LNCAP (cell line): Measurements from ENCODE around the gene CIZ1.

Experiments used
- TF ChIP-seq, protein P1 (sequence below): fragments of 450-650 bp; IDR thresholded peaks from 2 replicates; pipeline ENCODE4 v1.5.1; 2017; ENCODE audit warnings: mild to moderate bottlenecking

CIZ1 gene

GRCh38 chr9:128208386-128208785 lies 17.0 kb upstream of the CIZ1 start:
- TF ChIP-seq, protein P1, sequence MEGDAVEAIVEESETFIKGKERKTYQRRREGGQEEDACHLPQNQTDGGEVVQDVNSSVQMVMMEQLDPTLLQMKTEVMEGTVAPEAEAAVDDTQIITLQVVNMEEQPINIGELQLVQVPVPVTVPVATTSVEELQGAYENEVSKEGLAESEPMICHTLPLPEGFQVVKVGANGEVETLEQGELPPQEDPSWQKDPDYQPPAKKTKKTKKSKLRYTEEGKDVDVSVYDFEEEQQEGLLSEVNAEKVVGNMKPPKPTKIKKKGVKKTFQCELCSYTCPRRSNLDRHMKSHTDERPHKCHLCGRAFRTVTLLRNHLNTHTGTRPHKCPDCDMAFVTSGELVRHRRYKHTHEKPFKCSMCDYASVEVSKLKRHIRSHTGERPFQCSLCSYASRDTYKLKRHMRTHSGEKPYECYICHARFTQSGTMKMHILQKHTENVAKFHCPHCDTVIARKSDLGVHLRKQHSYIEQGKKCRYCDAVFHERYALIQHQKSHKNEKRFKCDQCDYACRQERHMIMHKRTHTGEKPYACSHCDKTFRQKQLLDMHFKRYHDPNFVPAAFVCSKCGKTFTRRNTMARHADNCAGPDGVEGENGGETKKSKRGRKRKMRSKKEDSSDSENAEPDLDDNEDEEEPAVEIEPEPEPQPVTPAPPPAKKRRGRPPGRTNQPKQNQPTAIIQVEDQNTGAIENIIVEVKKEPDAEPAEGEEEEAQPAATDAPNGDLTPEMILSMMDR = no peak

- TF ChIP-seq, protein P1 = no peak
Measured at GRCh38 chr9:128206916-128207910, 15.8 kb upstream of the CIZ1 start.

- TF ChIP-seq, protein P1 = no peak
Measured at GRCh38 chr9:128206484-128206883, 15.1 kb upstream of the CIZ1 start.

GRCh38 chr9:128205296-128205944 lies 14.0 kb upstream of the CIZ1 start:
- TF ChIP-seq, protein P1 = no peak

- TF ChIP-seq, protein P1 = no peak
Measured at GRCh38 chr9:128204858-128205257, 13.5 kb upstream of the CIZ1 start.

DNA sequence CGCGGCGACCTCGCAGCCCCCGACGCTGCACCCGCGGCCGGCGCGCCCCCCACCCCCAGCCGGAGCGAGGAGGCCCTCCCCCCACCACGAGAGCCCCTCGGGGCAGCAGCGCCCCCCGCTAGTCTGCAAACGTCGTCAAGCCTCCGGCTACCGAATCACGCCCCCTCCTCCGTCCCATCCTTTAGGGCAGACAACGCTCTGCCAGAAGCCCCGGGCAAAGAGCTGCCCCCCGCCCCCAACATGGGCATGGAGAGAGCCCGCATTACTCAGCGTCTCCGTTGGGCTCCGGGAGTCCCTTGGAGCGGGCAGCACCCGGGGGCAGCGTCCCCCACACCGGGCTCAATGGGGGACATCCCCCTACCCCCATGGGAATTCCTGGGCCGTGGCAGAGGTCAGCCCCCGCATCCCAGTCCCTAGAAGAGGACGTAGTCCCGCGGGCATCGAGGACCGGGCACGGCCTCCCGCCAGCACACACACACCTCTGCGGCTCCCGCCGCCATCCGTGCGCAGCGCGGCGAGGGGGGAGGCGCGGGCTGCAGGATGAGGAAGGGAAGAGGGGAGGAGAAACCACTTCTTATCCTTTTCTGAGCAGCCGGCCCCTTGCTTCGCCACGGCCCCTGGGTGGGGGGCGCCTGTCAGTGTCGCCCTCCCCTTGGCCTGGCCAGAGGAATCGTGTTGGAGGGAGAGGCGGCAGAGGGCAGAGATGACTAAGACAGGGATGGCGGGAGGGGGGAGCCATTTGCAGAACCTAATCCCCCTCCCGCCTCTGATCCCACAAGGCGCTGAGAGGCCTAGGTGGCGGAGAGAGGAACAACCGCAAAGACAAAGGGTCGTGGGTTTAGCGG lies 12.6 kb upstream of the CIZ1 start:
- TF ChIP-seq, protein P1 = no peak
